ENCODE data around the gene CGN.

CGN gene

GRCh38 chr1:151513626-151514121 is 2.5 kb downstream of the CGN start:
- no peak overlapping the region for H3K4me3 ChIP-seq (ENCODE audit: low read depth, low read length, poor library complexity, severe bottlenecking)
- no peaks in the 10 kb centered on the region for H3K79me2 ChIP-seq (ENCODE audit: insufficient read depth, low read length)
- H3F3A ChIP-seq (ENCODE audit: insufficient read depth, low read length): no peaks in the 10 kb centered on the region
- no peaks in the 10 kb centered on the region for H3K27me3 ChIP-seq (ENCODE audit: insufficient read depth, low read length)
- H3K4me2 ChIP-seq (ENCODE audit: low read length): no peak overlapping the region
- no peaks in the 10 kb centered on the region for H3K36me3 ChIP-seq (ENCODE audit: insufficient read depth, low read length)
- no peak overlapping the region for H3K27ac ChIP-seq (ENCODE audit: low read depth, low read length, poor library complexity, severe bottlenecking)
- TF ChIP-seq EZH2 (IDR thresholded peaks at IDR 0.05; ENCODE audit: borderline replicate concordance, low read length) (no peak), CTCF (IDR thresholded peaks at IDR 0.05; ENCODE audit: low read length) (no peak)
- no peak overlapping the region for H2AFZ ChIP-seq (ENCODE audit: low read length)
- H3K9me2 ChIP-seq (ENCODE audit: low read depth, low read length): no peaks in the 10 kb centered on the region
- H4K20me1 ChIP-seq (ENCODE audit: insufficient read depth, low read length): no peaks in the 10 kb centered on the region
- no peak overlapping the region for H3K9ac ChIP-seq (ENCODE audit: low read length)
- no peaks in the 10 kb centered on the region for H3K9me3 ChIP-seq (ENCODE audit: low read length)
- peaks cover 21% of the 10 kb centered on the region for H3K4me1 ChIP-seq (ENCODE audit: insufficient read depth, low read length, severe bottlenecking)

GRCh38 chr1:151514366-151514765 is 3.2 kb downstream of the CGN start:
- Histone ChIP-seq H4K20me1 (ENCODE audit: insufficient read depth, low read length) (no peaks in the 10 kb centered on the region), H3K4me2 (ENCODE audit: low read length) (no peak overlapping the region), H3K79me2 (ENCODE audit: insufficient read depth, low read length) (no peaks in the 10 kb centered on the region), H3K4me3 (ENCODE audit: low read depth, low read length, poor library complexity, severe bottlenecking) (no peak overlapping the region), H3K9me3 (ENCODE audit: low read length) (no peaks in the 10 kb centered on the region), H3K9ac (ENCODE audit: low read length) (no peak overlapping the region), H2AFZ (ENCODE audit: low read length) (no peak overlapping the region), H3K27ac (ENCODE audit: low read depth, low read length, poor library complexity, severe bottlenecking) (no peak overlapping the region), H3K9me2 (ENCODE audit: low read depth, low read length) (no peaks in the 10 kb centered on the region), H3F3A (ENCODE audit: insufficient read depth, low read length) (no peaks in the 10 kb centered on the region), H3K36me3 (ENCODE audit: insufficient read depth, low read length) (no peaks in the 10 kb centered on the region), H3K4me1 (ENCODE audit: insufficient read depth, low read length, severe bottlenecking) (peaks cover 21% of the 10 kb centered on the region), H3K27me3 (ENCODE audit: insufficient read depth, low read length) (no peaks in the 10 kb centered on the region)
- TF ChIP-seq EZH2 (IDR thresholded peaks at IDR 0.05; ENCODE audit: borderline replicate concordance, low read length) (no peak), CTCF (IDR thresholded peaks at IDR 0.05; ENCODE audit: low read length) (no peak)

- no peak overlapping the region for H3K9ac ChIP-seq (ENCODE audit: low read length)
- no peaks in the 10 kb centered on the region for H3K79me2 ChIP-seq (ENCODE audit: insufficient read depth, low read length)
- H2AFZ ChIP-seq (ENCODE audit: low read length): no peak overlapping the region
- TF ChIP-seq CTCF (IDR thresholded peaks at IDR 0.05; ENCODE audit: low read length): no peak
- no peak for TF ChIP-seq EZH2 (IDR thresholded peaks at IDR 0.05; ENCODE audit: borderline replicate concordance, low read length)
- no peak overlapping the region for H3K27ac ChIP-seq (ENCODE audit: low read depth, low read length, poor library complexity, severe bottlenecking)
- no peaks in the 10 kb centered on the region for H3K36me3 ChIP-seq (ENCODE audit: insufficient read depth, low read length)
- H3K4me1 ChIP-seq (ENCODE audit: insufficient read depth, low read length, severe bottlenecking): peaks cover 18% of the 10 kb centered on the region
- no peaks in the 10 kb centered on the region for H3K9me2 ChIP-seq (ENCODE audit: low read depth, low read length)
- H3K4me2 ChIP-seq (ENCODE audit: low read length): no peak overlapping the region
- no peak overlapping the region for H3K4me3 ChIP-seq (ENCODE audit: low read depth, low read length, poor library complexity, severe bottlenecking)
- H3K9me3 ChIP-seq (ENCODE audit: low read length): no peaks in the 10 kb centered on the region
- H4K20me1 ChIP-seq (ENCODE audit: insufficient read depth, low read length): no peaks in the 10 kb centered on the region
- H3F3A ChIP-seq (ENCODE audit: insufficient read depth, low read length): no peaks in the 10 kb centered on the region
- H3K27me3 ChIP-seq (ENCODE audit: insufficient read depth, low read length): no peaks in the 10 kb centered on the region
These were observed 4.1 kb downstream of the CGN start for GRCh38 chr1:151515265-151515664.
